Left kidney (tissue), 8 donors: ENCODE results near the gene ENTPD3. TPM values are rescaled to one million over a fixed set of nuclear protein-coding genes. Genes with fewer than 3 reads are reported as not detected.

Experiments
- DNase-seq: peaks from one replicate; pipeline ENCODE4 v3.0.0-alpha.2; 2013
- long read RNA-seq, 8 donors: transcript quantifications; one replicate each; lab custom pipeline, GENCODE V29; 2026
- polyA plus RNA-seq: library from polyadenylated mRNA; unstranded; fragments of 120-200 nt; gene quantifications from one replicate; pipeline ENCODE4 v1.2.1, GENCODE V29; 2013; ENCODE audit not compliant: insufficient read length

Gene ENTPD3
- 2.9 TPM for polyA plus RNA-seq
- long read RNA-seq, donor 1, partial matches to known transcripts: 0 of 11 reads
- long read RNA-seq, donor 1, other reads (novel, unspliced or antisense): 11 of 11 reads
- long read RNA-seq, donor 2, partial matches to known transcripts: 8 of 8 reads
- long read RNA-seq, donor 2, other reads (novel, unspliced or antisense): 0 of 8 reads
- long read RNA-seq, donor 3, partial matches to known transcripts: 0 of 1 reads
- long read RNA-seq, donor 3, other reads (novel, unspliced or antisense): 0 of 1 reads
- long read RNA-seq, donor 4: 0 reads
- long read RNA-seq, donor 5, partial matches to known transcripts: 0 of 1 reads
- long read RNA-seq, donor 5, other reads (novel, unspliced or antisense): 0 of 1 reads
- long read RNA-seq, donor 6, partial matches to known transcripts: 0 of 12 reads
- long read RNA-seq, donor 6, other reads (novel, unspliced or antisense): 12 of 12 reads
- long read RNA-seq, donor 7, partial matches to known transcripts: 0 of 1 reads
- long read RNA-seq, donor 7, other reads (novel, unspliced or antisense): 0 of 1 reads
- long read RNA-seq, donor 8, partial matches to known transcripts: 10 of 10 reads
- long read RNA-seq, donor 8, other reads (novel, unspliced or antisense): 0 of 10 reads

- peak; percentile 18 for DNase-seq
These were observed at the start of gene ENTPD3 for GRCh38 chr3:40387001-40387894. Gene ENTPD3 (plus strand): TSS chr3:40387184. CDS start chr3:40388058, 874 bp downstream.

GRCh38 chr3:40339871-40340270, 47.1 kb upstream of the ENTPD3 start:
- DNase-seq: no peak

- no peak for DNase-seq
These were observed 46.3 kb upstream of the ENTPD3 start for GRCh38 chr3:40340541-40341170.

GRCh38 chr3:40341671-40342070, 45.3 kb upstream of the ENTPD3 start:
- DNase-seq: no peak

GRCh38 chr3:40350529-40350928, 36.5 kb upstream of the ENTPD3 start:
- no peak for DNase-seq

GRCh38 chr3:40355410-40355809, 31.6 kb upstream of the ENTPD3 start:
- DNase-seq: no peak

- DNase-seq: no peak
These were observed 28.5 kb upstream of the ENTPD3 start for GRCh38 chr3:40358454-40358853.

GRCh38 chr3:40363674-40364073, 23.3 kb upstream of the ENTPD3 start:
- DNase-seq: no peak

- no peak for DNase-seq
These were observed 20.5 kb upstream of the ENTPD3 start for GRCh38 chr3:40366203-40367162.

GRCh38 chr3:40369716-40370115, 17.3 kb upstream of the ENTPD3 start:
- no peak for DNase-seq

GRCh38 chr3:40377822-40378221, 9.2 kb upstream of the ENTPD3 start:
- no peak for DNase-seq

GRCh38 chr3:40379674-40380306, 7.2 kb upstream of the ENTPD3 start:
- no peak for DNase-seq

GRCh38 chr3:40381904-40382616, 4.9 kb upstream of the ENTPD3 start:
- DNase-seq: no peak

- no peak for DNase-seq
These were observed 4.4 kb upstream of the ENTPD3 start for GRCh38 chr3:40382617-40382979.

- DNase-seq: no peak
These were observed 771 bp upstream of the ENTPD3 start for GRCh38 chr3:40386213-40386612.

- no peak for DNase-seq
These were observed 891 bp downstream of the ENTPD3 start for GRCh38 chr3:40387895-40388254.

GRCh38 chr3:40396406-40396805, 9.4 kb downstream of the ENTPD3 start:
- no peak for DNase-seq

GRCh38 chr3:40397129-40397528, 10.1 kb downstream of the ENTPD3 start:
- DNase-seq: no peak

- no peak for DNase-seq
These were observed 10.9 kb downstream of the ENTPD3 start for GRCh38 chr3:40397912-40398311.

- DNase-seq: no peak
These were observed 11.4 kb downstream of the ENTPD3 start for GRCh38 chr3:40398346-40398745.
